ENCODE data around the gene MEG3.

- no peak for TF ChIP-seq CTCF (IDR thresholded peaks at IDR 0.05; ENCODE audit: extremely low read depth in 1 of 2, insufficient read depth in 1 of 2, low read depth in 1 of 2, low read length in 2 of 2)
- no peak for TF ChIP-seq FOS (IDR thresholded peaks at IDR 0.05; ENCODE audit: borderline replicate concordance, insufficient read depth, low read length)
- no peak for TF ChIP-seq POLR2A (IDR thresholded peaks at IDR 0.05; ENCODE audit: low read depth, low read length)
- no peak for TF ChIP-seq MYC (IDR thresholded peaks at IDR 0.05; ENCODE audit: low read depth, low read length)
- TF ChIP-seq GATA2 (IDR thresholded peaks at IDR 0.05; ENCODE audit: insufficient read depth, insufficient read length, low read depth, low read length): no peak
- TF ChIP-seq EZH2 (IDR thresholded peaks at IDR 0.05; ENCODE audit: borderline replicate concordance, low read depth, low read length, severe bottlenecking): no peak
- no peak for TF ChIP-seq POLR2AphosphoS5 (IDR thresholded peaks at IDR 0.05; ENCODE audit: insufficient read depth, low read depth, low read length)
- TF ChIP-seq JUN (IDR thresholded peaks at IDR 0.05; ENCODE audit: borderline replicate concordance, insufficient read depth, insufficient read length, low read depth): no peak
Observed at GRCh38 chr14:100816950-100817901, 8.7 kb upstream of the MEG3 start.
